Measurements from ENCODE around the gene AMDHD2.
"Not testable (repeated sequence)": the region's sequence is repeated elsewhere in the genome, so short reads cannot be mapped to it uniquely, and the experiment has no call there.

AMDHD2 gene

DNA sequence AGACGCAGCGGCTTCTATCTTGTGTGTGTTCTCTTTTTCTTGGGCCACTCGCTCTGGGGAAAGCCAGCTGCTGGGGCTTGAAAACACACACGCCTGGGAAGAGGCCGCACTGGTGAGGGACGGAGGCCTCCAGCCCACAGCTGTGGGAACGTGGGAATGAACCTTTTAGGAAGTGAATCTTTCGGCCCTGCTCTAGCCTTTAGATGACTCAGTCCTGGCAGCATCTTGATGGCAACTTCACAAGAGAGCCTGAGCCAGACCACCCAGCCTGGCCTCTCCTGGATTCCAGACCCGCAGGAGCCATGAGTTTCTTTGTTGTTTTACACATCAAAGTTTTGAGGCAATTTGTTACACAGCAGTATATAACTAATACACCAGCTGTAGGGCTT lies 15.4 kb downstream of the AMDHD2 start:
- DNase-seq: peak; percentile 49

GRCh38 chr16:2537451-2538379 lies 17.5 kb downstream of the AMDHD2 start, which contains the start of gene PDPK1:
TSS of gene PDPK1 (plus strand) at chr16:2538021. CDS start at chr16:2538113, 92 bp downstream.
- DNase-seq: peak; percentile 95

- DNase-seq: not testable (repeated sequence)
Observed at GRCh38 chr16:2539192-2539844, 19.1 kb downstream of the AMDHD2 start.

DNA sequence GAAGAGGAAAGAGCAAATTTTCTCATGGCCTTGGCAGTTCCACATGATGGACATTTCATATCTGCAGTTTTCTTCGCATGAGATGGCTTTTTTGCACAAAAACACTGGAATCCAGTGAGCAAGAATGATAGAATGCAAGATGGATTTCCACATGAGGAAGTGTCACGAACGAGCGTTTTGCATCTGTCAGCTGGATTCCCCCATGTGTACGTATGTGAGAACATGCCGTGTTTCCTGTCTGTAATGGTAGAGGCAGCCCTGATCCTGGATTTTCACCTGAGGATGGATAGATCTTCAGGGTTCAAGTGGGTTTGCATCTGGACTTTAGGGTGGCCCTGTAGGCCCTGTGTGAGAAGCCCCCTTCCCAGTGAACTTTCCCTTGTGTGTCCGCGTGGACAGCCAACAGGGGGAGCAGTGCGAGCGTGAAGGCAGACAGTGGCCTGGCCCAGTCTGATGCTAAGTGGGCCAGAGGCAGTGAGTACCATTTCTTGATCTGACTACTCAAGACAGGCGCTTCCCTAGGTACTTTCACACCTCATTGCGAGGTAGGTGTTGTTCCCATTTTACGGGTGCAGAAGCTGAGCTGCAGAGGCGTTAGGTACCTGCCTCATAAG lies 19.8 kb downstream of the AMDHD2 start:
- DNase-seq: peak; percentile 51

- not testable (repeated sequence) for DNase-seq
Observed at GRCh38 chr16:2540912-2541311, 20.7 kb downstream of the AMDHD2 start.

DNA sequence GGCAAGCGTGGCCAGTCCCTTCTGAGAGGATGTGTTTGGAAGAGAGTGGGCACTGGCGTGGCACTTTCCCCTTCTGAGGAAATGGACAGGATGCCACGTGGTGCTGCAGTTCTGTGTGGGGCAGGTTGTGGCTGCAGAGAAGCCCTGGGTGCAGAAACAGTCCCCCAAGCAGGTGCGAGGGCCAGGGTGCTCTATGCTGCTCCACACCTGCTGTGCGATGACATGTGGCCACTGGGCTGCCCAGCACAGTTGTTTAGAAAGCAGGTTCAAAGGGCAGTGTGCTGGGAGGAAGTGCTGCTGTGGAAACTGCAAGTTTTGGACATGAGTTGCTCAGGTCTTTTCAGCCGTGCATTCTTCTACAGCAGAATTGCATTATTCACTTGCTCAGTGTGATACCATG lies 21.2 kb downstream of the AMDHD2 start:
- DNase-seq: peak; percentile 34

DNA sequence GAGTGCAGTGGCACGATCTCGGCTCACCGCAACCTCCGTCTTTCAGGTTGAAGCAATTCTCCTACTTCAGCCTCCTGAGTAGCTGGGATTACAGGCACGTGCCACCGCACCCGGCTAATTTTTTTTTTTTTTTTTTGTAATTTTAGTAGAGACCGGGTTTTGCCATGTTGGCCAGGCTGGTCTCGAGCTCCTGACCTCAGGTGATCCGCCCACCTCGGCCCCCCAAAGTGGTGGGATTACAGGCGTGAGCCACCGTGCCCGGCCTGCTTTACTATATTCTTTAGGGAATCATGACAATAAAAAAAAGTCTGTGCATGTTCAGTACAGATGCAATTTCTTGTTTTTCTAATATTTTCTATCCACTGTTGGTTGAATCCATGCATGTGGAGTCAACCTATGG lies 23.6 kb downstream of the AMDHD2 start:
- not testable (repeated sequence) for DNase-seq

GRCh38 chr16:2550283-2550878 lies 30.2 kb downstream of the AMDHD2 start:
- not testable (repeated sequence) for DNase-seq

GRCh38 chr16:2551420-2551889 lies 31.3 kb downstream of the AMDHD2 start:
- not testable (repeated sequence) for DNase-seq

DNA sequence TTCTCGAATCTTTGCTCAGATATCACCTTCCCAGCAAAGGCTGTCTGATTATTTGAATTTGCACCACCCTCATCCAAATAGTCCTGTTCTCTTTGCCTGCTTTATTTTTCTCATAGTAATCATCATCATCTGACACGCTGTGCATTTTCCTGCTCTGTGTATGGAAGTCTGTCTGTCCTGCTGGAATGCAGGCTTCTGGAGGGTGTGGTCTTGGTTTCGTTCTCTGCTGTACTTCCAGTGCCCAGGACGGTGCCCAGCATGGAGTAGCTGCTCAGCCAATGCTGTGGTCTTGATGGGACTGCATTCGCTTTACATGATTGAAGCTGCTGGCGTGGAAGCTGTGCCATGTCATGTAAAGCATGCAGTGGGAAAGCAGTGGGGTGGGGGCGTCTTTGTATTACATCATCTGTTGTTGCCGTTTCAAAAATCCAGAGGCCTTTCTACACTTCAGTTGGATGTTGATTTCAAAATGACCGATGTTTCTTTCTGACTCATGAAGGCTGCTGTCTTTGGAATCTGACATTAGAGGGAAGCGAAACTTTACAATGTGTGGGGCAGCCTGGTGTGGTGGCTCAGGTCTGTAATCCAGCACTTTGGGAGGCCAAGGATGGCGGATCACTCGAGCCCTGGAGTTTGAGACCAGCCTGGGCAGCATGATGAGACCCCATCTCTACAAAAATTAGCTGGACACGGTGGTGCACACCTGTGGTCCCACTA lies 34.7 kb downstream of the AMDHD2 start:
- not testable (repeated sequence) for DNase-seq

GRCh38 chr16:2557150-2557549 lies 37.0 kb downstream of the AMDHD2 start:
- not testable (repeated sequence) for DNase-seq

GRCh38 chr16:2560131-2560797 lies 40.1 kb downstream of the AMDHD2 start:
- DNase-seq: not testable (repeated sequence)

DNA sequence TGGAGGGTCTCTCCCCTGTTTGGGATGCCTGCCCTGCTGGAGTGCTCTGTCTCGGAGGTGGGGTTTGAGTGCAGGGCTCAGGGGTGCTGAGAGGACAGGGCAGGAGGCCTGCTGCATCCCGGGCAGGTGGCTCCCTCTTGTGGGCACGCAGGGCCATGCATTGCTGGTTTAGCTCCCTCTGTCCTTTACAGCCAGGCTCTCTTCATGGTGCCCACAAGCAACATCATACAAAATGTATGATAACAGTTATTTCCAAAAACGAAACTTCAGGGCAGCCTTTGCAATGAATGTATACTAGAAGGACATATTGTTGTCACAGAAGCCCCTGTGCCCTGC lies 40.6 kb downstream of the AMDHD2 start:
- not testable (repeated sequence) for DNase-seq

DNA sequence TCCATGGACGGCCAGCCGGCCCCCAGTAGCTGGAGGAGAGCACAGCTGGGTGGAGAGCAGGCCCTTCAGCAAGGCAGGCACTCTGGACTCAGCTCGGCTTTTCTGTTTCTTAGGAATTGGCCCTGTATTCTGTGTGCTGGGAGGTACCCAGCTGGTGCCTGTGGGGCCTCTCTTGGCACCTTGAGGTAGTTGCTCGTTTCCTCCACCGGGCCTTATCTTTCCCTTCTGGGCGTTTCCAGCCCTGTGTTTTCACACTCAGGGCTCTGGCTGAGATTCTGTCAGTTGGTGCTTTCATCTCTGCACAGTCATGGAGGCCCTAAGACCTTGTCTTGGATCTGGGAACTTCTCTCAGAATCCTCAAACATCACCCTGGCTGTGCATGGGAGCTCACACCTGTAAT lies 47.3 kb downstream of the AMDHD2 start:
- not testable (repeated sequence) for DNase-seq

GRCh38 chr16:2568573-2568972 lies 48.4 kb downstream of the AMDHD2 start:
- not testable (repeated sequence) for DNase-seq

- DNase-seq: not testable (repeated sequence)
Observed at GRCh38 chr16:2572704-2573103, 52.5 kb downstream of the AMDHD2 start.

DNA sequence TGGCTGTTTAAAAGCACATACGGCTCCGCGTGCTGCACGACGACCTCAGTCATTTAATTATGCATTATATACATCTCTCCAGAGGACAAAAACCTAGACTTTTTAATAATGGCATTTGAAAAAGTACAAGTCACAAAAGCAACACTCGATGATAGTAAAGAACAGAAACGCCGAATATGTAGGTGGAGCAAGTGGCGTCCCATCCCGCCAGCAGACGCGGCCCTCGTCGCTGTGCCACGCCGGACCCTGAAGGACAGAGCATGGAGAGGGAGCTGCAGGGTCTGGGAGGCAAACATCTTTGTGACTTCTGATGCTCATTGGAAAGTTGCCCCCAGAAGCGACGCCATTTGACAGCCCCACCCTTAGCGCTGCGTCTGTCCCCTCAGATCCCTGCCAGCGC lies 55.7 kb downstream of the AMDHD2 start:
- DNase-seq: not testable (repeated sequence)

GRCh38 chr16:2577044-2577443 lies 56.9 kb downstream of the AMDHD2 start:
- DNase-seq: not testable (repeated sequence)

- DNase-seq: not testable (repeated sequence)
Observed at GRCh38 chr16:2578905-2579304, 58.7 kb downstream of the AMDHD2 start.

GRCh38 chr16:2580143-2580542 lies 60.0 kb downstream of the AMDHD2 start:
- not testable (repeated sequence) for DNase-seq

GRCh38 chr16:2580818-2581217 lies 60.6 kb downstream of the AMDHD2 start:
- not testable (repeated sequence) for DNase-seq

All from right forelimb (tissue), 1 donor.